HepG2 (cell line): ENCODE results near the gene PLXNB2. TPM values are rescaled to one million over a fixed set of nuclear protein-coding genes. Genes with fewer than 3 reads are reported as not detected.

Source experiments
- ATAC-seq: fragments of 200-7000 bp; cut with Tn5 transposase; 3 replicates; pipeline ENCODE4 v1.9.1; 2020; ENCODE audit warnings: mild to moderate bottlenecking, moderate library complexity
- BruUV-seq: library from RNA; stranded (reverse); fragments of 400-500 nt; replicated peaks from 2 replicates; lab custom pipeline; 2021; lab: Mats Ljungman, UMichigan
- CTCF ChIA-PET: fragments of 300-600 bp; formaldehyde crosslinking; extraction: SDS; loops from one replicate; lab custom pipeline; 2021; ENCODE audit warnings: low total read pairs, inconsistent platforms, low intra/inter-chr PET ratio; lab: Yijun Ruan, JAX
- POLR2A ChIA-PET: fragments of 350-600 bp; sonication (Branson Sonifier 250); formaldehyde crosslinking; loops from one replicate; lab custom pipeline; 2020; ENCODE audit warnings: antibody characterized with exemption, inconsistent platforms; lab: Yijun Ruan, JAX
- DNase-seq: peaks from one replicate; pipeline ENCODE4 v3.0.0-alpha.2; 2015; ENCODE audit warnings: low spot score
- FAIRE-seq: peaks from 3 replicates; lab custom pipeline; 2011; peaks lifted over from hg19 to GRCh38; lab: Jason Lieb, UNC
- H2AFZ ChIP-seq: one replicate; pipeline ENCODE4 v1.6.1; 2011; ENCODE audit warnings: low read length, inconsistent platforms
- H3K27ac ChIP-seq: fragments of 300-600 bp; 3 replicates; pipeline ENCODE4 v1.8.0; 2011; ENCODE audit warnings: mixed run types, mild to moderate bottlenecking, mixed read lengths, low read length, inconsistent platforms; ENCODE audit not compliant: insufficient read depth; ENCODE audit errors: extremely low read length
- H3K27me3 ChIP-seq, 2 experiments: fragments of 200-600 bp in 1 of 2; 2 replicates in 1 of 2; 3 replicates in 1 of 2; pipeline versions ENCODE4 v1.6.0 to v1.8.0; 2011; ENCODE audit warnings: low read length in 2 of 2, mild to moderate bottlenecking in 2 of 2, moderate library complexity in 2 of 2, inconsistent platforms in 1 of 2; ENCODE audit not compliant: insufficient read depth in 2 of 2, control insufficient read depth in 1 of 2
- H3K36me3 ChIP-seq, 2 experiments: fragments of 200-600 bp in 1 of 2; replicated peaks in 1 of 2; 2 replicates in 1 of 2; 3 replicates in 1 of 2; pipeline versions ENCODE4 v1.5.1 to v1.8.0; 2011; ENCODE audit warnings: low read length in 2 of 2, inconsistent platforms in 1 of 2; ENCODE audit not compliant: insufficient read depth in 2 of 2, control insufficient read depth in 1 of 2
- H3K4me1 ChIP-seq: 2 replicates; pipeline ENCODE4 v1.5.1; 2012; ENCODE audit warnings: low read length, inconsistent platforms; ENCODE audit not compliant: insufficient read depth
- H3K4me2 ChIP-seq: 2 replicates; pipeline ENCODE4 v1.6.0; 2011; ENCODE audit warnings: low read depth, low read length, inconsistent platforms
- H3K4me3 ChIP-seq, 3 experiments: fragments of 200-600 bp in 1 of 3; sonication (generic), shearing (Covaris generic) in 1 of 3; replicated peaks in 1 of 3; 2 replicates each; pipeline ENCODE4 v1.5.1; 2011 to 2016; ENCODE audit warnings: low read length in 3 of 3, inconsistent platforms in 2 of 3, low read depth in 2 of 3, mild to moderate bottlenecking in 2 of 3, control low read depth in 1 of 3, mixed read lengths in 1 of 3; ENCODE audit not compliant: insufficient read depth in 1 of 3
- H3K79me2 ChIP-seq: one replicate; pipeline ENCODE4 v1.6.1; 2011; ENCODE audit warnings: low read length, inconsistent platforms; ENCODE audit not compliant: insufficient read depth
- H3K9ac ChIP-seq: 2 replicates; pipeline ENCODE4 v1.6.0; 2011; ENCODE audit warnings: mild to moderate bottlenecking, low read depth, low read length, inconsistent platforms; ENCODE audit not compliant: insufficient read depth
- H3K9me3 ChIP-seq: 2 replicates; pipeline ENCODE4 v1.5.1; 2012; ENCODE audit warnings: mild to moderate bottlenecking, low read length
- H4K20me1 ChIP-seq: 2 replicates; pipeline ENCODE4 v1.6.0; 2011; ENCODE audit warnings: inconsistent platforms, mild to moderate bottlenecking, low read length, moderate library complexity; ENCODE audit not compliant: insufficient read depth
- AFF4 ChIP-seq: sonication (generic); formaldehyde crosslinking; IDR thresholded peaks from 2 replicates; pipeline ENCODE4 v1.4.0; 2020; ENCODE audit warnings: missing genetic modification reagents
- AKAP8 ChIP-seq: sonication (generic); formaldehyde crosslinking; IDR thresholded peaks from 2 replicates; pipeline ENCODE4 v1.5.1; 2020; ENCODE audit warnings: mild to moderate bottlenecking, missing genetic modification reagents
- CCDC6 ChIP-seq: sonication (generic); formaldehyde crosslinking; IDR thresholded peaks from 2 replicates; pipeline ENCODE4 v1.8.1; 2022; ENCODE audit warnings: mild to moderate bottlenecking, missing genetic modification reagents, moderate library complexity
- DNMT3B ChIP-seq: conservative IDR thresholded peaks from 2 replicates; pipeline ENCODE4 v1.6.1; 2016; ENCODE audit warnings: missing biosample characterization, control low read depth
- FOXM1 ChIP-seq: sonication (generic); formaldehyde crosslinking; IDR thresholded peaks from 2 replicates; pipeline ENCODE4 v1.5.0; 2020; ENCODE audit warnings: missing genetic modification reagents
- HINFP ChIP-seq: sonication (generic); formaldehyde crosslinking; IDR thresholded peaks from 2 replicates; pipeline ENCODE4 v1.4.0; 2020; ENCODE audit warnings: low read depth, mild to moderate bottlenecking, missing genetic modification reagents
- NFE2L1 ChIP-seq: sonication (generic); formaldehyde crosslinking; IDR thresholded peaks from 2 replicates; pipeline ENCODE4 v1.4.0; 2020; ENCODE audit warnings: missing genetic modification reagents, mild to moderate bottlenecking, borderline replicate concordance
- ZNF510 ChIP-seq: sonication (generic); formaldehyde crosslinking; IDR thresholded peaks from 2 replicates; pipeline ENCODE4 v1.4.0; 2020; ENCODE audit warnings: low read depth, mild to moderate bottlenecking, missing genetic modification reagents
- WGBS: methylation state at CpG from one replicate; pipeline ENCODE4 v1.1.6; 2017; ENCODE audit warnings: low lambda C conversion rate; 5-methylcytosine and 5-hydroxymethylcytosine counted together
- in situ Hi-C: cut with HindIII; loops from 2 replicates; pipeline ENCODE4 v1.10.0; 2017; ENCODE audit warnings: low pct_unique_long_range_greater_than_20kb; ENCODE audit not compliant: extremely low pct_ligation_motif_present
- intact Hi-C: fragments of 100-400 bp; cut with micrococcal nuclease; formaldehyde crosslinking; loops from one replicate; pipeline ENCODE4 v1.10.0; 2022; ENCODE audit not compliant: unreplicated experiment
- polyA plus RNA-seq, 8 experiments: library from polyadenylated mRNA; depleted of rRNA in 3 of 8; stranded (reverse) in 7 of 8; unstranded in 1 of 8; fragments of >200 nt; fragmentation: Illumina TruSeq in 4 of 8; extraction: Trizol in 4 of 8; gene quantifications; 2 replicates each; pipeline versions ENCODE4 v1.2.1 to v1.2.3, GENCODE V29; 2011 to 2016; ENCODE audit warnings: low read depth in 4 of 8, missing spikeins in 1 of 8, mixed read lengths in 1 of 8; ENCODE audit not compliant: insufficient read depth in 1 of 8
- total RNA-seq, 5 experiments: library from RNA; depleted of rRNA; stranded (reverse); fragments of >200 nt; fragmentation: Illumina TruSeq; extraction: Trizol; gene quantifications; 2 replicates each; pipeline ENCODE4 v1.2.3, GENCODE V29; 2016; ENCODE audit warnings: low read depth in 1 of 5
- TF ChIP-seq, protein P1 (sequence below): sonication (generic); formaldehyde crosslinking; IDR thresholded peaks from 2 replicates; pipeline ENCODE4 v1.8.0; 2022; ENCODE audit warnings: missing genetic modification reagents, mild to moderate bottlenecking, moderate library complexity, borderline replicate concordance
- TF ChIP-seq, protein P2 (sequence below): conservative IDR thresholded peaks from 2 replicates; pipeline ENCODE4 v1.6.1; 2018; ENCODE audit warnings: missing genetic modification reagents

PLXNB2 gene
- total and polyA plus RNA-seq, 2 of the 13 experiments (the other 11 are each of a cell fraction or from before 2014, with no cell fraction given) = 32.6 to 68.9 TPM

DNA sequence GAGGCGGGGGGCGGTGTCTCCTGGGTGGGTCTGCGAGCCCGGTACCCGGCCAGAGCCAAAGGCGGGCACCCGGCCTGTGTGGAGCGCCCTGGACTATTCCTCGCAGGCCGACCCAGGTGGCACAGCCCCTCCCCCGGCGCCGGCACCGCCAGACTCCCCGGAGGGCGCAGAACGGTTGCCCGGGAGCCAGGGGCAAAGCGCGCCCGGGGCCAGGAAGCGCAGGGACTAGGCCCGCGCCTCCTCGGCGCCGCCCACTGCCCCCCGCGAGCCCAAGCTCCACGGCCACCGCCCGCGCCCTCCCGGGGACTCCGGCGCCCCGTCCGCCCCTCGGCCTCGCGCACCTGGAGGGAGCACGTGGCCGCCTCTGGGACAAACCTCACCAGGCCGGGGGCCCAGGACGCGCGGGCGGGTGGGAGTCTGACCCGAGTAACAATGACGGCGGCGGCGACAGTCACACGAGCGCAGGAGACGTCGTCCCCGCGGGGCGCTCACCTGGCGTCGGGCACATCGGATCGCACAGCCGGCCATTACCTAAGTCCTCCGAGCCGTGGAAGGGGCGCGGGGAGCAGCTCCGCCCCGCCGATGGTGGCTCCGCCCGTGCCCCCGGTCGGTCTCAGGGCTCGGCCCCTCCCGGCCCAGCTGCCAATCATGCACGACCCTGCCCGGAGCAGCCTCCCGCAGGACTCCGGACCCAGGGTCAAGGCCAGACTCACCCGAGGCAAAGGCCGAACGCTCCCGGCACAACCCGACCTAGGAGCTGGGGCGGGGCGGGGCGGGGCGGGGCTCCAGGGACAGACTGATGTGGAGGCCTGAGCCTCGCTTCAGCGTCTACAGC lies 7.4 kb downstream of the PLXNB2 start (continued):
- TF ChIP-seq AFF4 (CRISPR knock-in tag) (no peak), DNMT3B (CRISPR knock-in tag) (no peak)

DNA sequence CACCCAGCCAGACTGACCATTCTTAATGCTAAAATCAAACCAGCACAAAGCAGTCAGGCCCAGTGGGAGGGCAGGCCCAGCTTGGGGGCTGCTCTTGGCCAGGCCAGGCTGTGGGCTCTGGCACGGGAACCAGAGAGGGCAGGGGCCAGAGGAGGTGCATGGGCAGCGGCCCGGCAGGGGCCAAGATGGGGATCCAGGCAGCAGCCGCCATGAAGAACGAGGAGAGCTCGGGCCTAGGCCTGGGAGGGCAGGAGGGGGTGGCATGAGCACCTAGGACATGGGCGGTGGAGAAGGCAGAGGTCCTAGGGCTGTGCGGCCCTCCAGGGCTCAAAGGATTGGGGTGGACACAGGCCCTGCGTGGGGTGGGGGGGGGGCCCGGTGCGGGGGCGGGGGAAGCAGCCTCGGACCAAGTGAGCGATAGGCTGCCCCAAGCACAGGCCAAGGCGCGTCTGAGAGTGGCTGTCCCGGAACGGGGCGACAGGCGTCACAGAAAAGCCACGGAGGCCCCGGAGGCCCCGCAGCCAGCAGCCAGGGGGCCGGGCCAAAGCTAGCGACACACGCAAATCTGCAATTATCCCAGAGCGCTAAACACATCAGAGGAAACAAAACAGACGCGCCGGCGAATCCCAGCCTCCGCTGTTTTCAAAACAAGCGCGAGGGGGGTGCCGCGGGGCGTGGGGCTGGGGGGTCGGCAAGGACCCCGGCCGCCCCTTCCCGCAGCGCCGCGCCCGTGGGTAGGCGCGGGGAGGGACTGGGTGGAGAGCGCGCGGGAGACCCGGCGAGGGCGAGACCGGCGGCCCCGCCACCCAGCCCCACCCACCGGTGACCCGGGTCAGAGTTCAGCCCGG lies 8.3 kb downstream of the PLXNB2 start:
- peaks cover 76% of the 10 kb centered on the region for H3K79me2 ChIP-seq
- H3K27ac ChIP-seq = peak overlapping the region; percentile 68
- ATAC-seq (no peak), FAIRE-seq (no peak), DNase-seq (no peak)
- WGBS = 94% methylated on average over 45 of the region's 59 CpGs
- ChIA-PET POLR2A (interaction anchor here (3.2 kb wide), 1 partner anchor 7 kb away, joined by 24 read pairs; the partner anchor contains the start of gene PLXNB2), CTCF (no interaction called here)
- peaks cover 86% of the 10 kb centered on the region for H3K4me1 ChIP-seq
- peaks cover 12% of the 10 kb centered on the region; the same call in 1 of the 2 replicates for H4K20me1 ChIP-seq
- H3K27me3 ChIP-seq = no peaks in the 10 kb centered on the region
- H3K9me3 ChIP-seq = no peaks in the 10 kb centered on the region
- H3K4me2 ChIP-seq = peak overlapping the region; percentile 7; the same call in 1 of the 2 replicates
- in situ Hi-C loops (no loop called here), intact Hi-C loops (loop anchor here (10.0 kb wide), 1 partner anchor 874 kb away; no protein-coding TSS in a partner anchor)
- no peak overlapping the region for H3K4me3 ChIP-seq
- no peak overlapping the region for H3K9ac ChIP-seq
- no peak overlapping the region for H2AFZ ChIP-seq
- no peaks in the 10 kb centered on the region; a peak in 1 of 5 replicates for H3K36me3 ChIP-seq
- BruUV-seq = no TSS peak
- TF ChIP-seq, protein P1, sequence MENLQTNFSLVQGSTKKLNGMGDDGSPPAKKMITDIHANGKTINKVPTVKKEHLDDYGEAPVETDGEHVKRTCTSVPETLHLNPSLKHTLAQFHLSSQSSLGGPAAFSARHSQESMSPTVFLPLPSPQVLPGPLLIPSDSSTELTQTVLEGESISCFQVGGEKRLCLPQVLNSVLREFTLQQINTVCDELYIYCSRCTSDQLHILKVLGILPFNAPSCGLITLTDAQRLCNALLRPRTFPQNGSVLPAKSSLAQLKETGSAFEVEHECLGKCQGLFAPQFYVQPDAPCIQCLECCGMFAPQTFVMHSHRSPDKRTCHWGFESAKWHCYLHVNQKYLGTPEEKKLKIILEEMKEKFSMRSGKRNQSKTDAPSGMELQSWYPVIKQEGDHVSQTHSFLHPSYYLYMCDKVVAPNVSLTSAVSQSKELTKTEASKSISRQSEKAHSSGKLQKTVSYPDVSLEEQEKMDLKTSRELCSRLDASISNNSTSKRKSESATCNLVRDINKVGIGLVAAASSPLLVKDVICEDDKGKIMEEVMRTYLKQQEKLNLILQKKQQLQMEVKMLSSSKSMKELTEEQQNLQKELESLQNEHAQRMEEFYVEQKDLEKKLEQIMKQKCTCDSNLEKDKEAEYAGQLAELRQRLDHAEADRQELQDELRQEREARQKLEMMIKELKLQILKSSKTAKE (CRISPR knock-in tag) = no peak
- TF ChIP-seq ZNF510 (CRISPR knock-in tag) = no peak
- no peak for TF ChIP-seq AKAP8 (CRISPR knock-in tag)
- TF ChIP-seq HINFP = no peak
- TF ChIP-seq, protein P2, sequence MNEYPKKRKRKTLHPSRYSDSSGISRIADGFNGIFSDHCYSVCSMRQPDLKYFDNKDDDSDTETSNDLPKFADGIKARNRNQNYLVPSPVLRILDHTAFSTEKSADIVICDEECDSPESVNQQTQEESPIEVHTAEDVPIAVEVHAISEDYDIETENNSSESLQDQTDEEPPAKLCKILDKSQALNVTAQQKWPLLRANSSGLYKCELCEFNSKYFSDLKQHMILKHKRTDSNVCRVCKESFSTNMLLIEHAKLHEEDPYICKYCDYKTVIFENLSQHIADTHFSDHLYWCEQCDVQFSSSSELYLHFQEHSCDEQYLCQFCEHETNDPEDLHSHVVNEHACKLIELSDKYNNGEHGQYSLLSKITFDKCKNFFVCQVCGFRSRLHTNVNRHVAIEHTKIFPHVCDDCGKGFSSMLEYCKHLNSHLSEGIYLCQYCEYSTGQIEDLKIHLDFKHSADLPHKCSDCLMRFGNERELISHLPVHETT = no peak
- TF ChIP-seq CCDC6 (CRISPR knock-in tag) = no peak
- no peak for TF ChIP-seq NFE2L1 (CRISPR knock-in tag)
- TF ChIP-seq FOXM1 (CRISPR knock-in tag) = no peak
